Activated naive CD4-positive, alpha-beta T cell treated with anti-CD3 and anti-CD28 coated beads for 36 hours (primary cell): ENCODE results near the gene SNRPD2. TPM values are rescaled to one million over a fixed set of nuclear protein-coding genes. Genes with fewer than 3 reads are reported as not detected.
A peak's percentile ranks its signal among the peaks of the same experiment; 100 is the strongest.

Source experiments
- CTCF ChIA-PET: fragments of 350-600 bp; sonication (Branson Sonifier 250); formaldehyde crosslinking; loops from one replicate; lab custom pipeline; 2021; ENCODE audit warnings: antibody characterized with exemption; lab: Charles Lee
- DNase-seq: peaks from one replicate; pipeline ENCODE4 v3.0.0-alpha.2; 2020
- H3K27ac Mint-ChIP-seq: one replicate; pipeline ENCODE4 v1.8.0; 2021; ENCODE audit warnings: mild to moderate bottlenecking, mixed read lengths
- H3K27me3 Mint-ChIP-seq: one replicate; pipeline ENCODE4 v1.8.0; 2021; ENCODE audit warnings: low read depth, mixed read lengths
- H3K36me3 Mint-ChIP-seq: one replicate; pipeline ENCODE4 v1.8.0; 2021; ENCODE audit warnings: low read depth, mixed read lengths
- H3K4me1 Mint-ChIP-seq: one replicate; pipeline ENCODE4 v1.8.0; 2021; ENCODE audit warnings: low read depth, mixed read lengths
- H3K4me3 Mint-ChIP-seq: one replicate; pipeline ENCODE4 v1.8.0; 2021; ENCODE audit warnings: mild to moderate bottlenecking, moderate library complexity, mixed read lengths
- H3K9me3 Mint-ChIP-seq: one replicate; pipeline ENCODE4 v1.8.0; 2021; ENCODE audit warnings: mixed read lengths
- intact Hi-C: fragments of 100-400 bp; cut with micrococcal nuclease; formaldehyde crosslinking; loops from one replicate; pipeline ENCODE4 v1.15.1; 2023
- total RNA-seq, 2 experiments: library from RNA; stranded (reverse); gene quantifications; one replicate each; pipeline ENCODE4 v1.2.3, GENCODE V29; 2021

SNRPD2 gene
- total RNA-seq, 2 experiments from 2014 or later = 976 to 988 TPM

DNA sequence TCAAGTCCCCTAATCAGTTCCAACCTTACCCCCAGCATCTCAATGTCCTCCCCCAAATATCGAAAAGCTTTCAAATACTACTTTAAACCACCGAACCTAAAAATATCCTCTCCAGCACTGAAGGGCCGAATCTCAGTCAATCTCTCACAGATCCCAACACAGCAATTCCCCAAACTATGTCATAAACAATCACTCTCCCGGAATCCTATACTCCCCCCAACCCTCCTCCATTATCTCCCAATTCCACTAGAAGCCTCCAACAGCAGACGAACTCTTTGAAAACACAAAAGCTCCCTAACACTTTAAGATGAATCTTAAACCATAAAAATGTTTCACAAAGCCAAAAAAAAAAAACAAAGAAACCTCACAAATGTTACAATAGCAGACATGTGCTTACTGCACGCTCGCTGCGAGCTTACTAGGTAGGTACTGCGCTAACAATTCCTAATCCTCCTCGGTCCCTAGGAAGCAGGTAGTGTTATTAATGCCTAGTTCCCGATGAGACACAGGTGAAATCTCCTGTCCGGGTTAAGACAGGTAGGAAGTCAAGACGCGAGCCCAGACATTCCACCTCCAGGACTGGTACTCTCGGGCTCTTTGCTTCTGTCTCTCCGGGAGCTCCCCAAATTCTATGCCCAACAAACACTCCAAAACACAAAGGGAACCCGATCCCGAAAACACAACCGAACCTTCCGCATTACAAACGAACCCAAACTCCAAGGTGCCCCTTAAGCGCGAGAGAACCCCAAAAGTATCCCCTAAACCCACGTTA is 24.8 kb upstream of the SNRPD2 start:
- H3K9me3 Mint-ChIP-seq = no peaks in the 10 kb centered on the region
- CTCF ChIA-PET = interaction anchor here (0.6 to 4.7 kb wide), 8 partner anchors 14 to 90 kb away, joined by 3 to 28 read pairs (median 4); partner anchors contain the start of genes FBXO46, QPCTL, SIX5 and SNRPD2
- intact Hi-C loops = loop anchor here (1.0 kb wide), 10 partner anchors 14 to 310 kb away; partner anchors contain the start of genes DMWD, FBXO46, IRF2BP1 and OPA3
- peak; percentile 29 for DNase-seq
- H3K4me1 Mint-ChIP-seq = peaks cover 38% of the 10 kb centered on the region
- peaks cover 15% of the 10 kb centered on the region for H3K36me3 Mint-ChIP-seq
- no peaks in the 10 kb centered on the region for H3K27me3 Mint-ChIP-seq
- H3K4me3 Mint-ChIP-seq = peak overlapping the region; percentile 96
- peak overlapping the region; percentile 97 for H3K27ac Mint-ChIP-seq

DNA sequence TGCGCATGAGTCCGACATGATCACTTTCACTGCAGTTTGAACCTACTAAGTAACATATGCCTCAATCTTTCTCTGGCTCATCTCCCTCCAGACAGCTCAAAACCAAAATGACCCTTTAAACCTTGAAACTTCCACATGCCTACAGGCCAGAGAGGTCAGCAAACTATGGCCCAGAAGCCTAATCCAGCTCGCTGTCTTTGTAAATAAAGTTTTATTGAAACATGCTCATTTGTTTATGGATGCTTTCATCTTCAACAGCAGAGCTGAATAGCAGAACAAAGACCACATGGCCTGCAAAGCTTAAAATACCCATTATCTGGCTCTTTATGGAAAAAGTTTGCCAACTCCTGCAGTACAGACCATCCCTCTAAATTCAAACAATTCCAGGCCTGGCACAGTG is 23.4 kb upstream of the SNRPD2 start:
- intact Hi-C loops = no loop called here
- H3K4me3 Mint-ChIP-seq = no peak overlapping the region
- no peaks in the 10 kb centered on the region for H3K27me3 Mint-ChIP-seq
- H3K27ac Mint-ChIP-seq = no peak overlapping the region
- H3K4me1 Mint-ChIP-seq = peaks cover 40% of the 10 kb centered on the region
- DNase-seq = no peak
- no peaks in the 10 kb centered on the region for H3K9me3 Mint-ChIP-seq
- peaks cover 10% of the 10 kb centered on the region for H3K36me3 Mint-ChIP-seq
- CTCF ChIA-PET = interaction anchor here (1.3 to 4.7 kb wide), 2 partner anchors 22 to 34 kb away, joined by 3 to 28 read pairs; partner anchors contain the start of genes QPCTL and SNRPD2

DNA sequence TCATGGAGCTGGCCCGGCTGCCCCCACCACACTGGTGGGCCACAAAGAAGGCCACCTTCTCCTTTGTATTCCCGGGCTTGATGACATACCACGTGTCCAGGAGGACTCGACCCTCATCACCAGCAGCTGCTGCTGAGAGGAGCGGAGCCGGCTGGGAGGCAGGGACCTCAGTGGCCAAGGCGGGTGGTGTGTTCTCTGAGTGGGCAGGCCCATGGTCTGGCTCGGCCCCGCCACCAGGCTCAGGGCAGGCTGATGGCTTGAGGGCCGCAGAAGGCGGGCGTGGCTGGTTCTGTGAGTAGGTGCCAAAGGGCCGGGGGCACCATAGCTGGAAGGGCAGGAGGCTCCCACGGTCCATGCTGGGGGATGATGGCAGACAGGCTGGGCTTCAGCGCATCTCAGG is 21.4 kb upstream of the SNRPD2 start:
- no peaks in the 10 kb centered on the region for H3K27me3 Mint-ChIP-seq
- CTCF ChIA-PET = interaction anchor here (1.6 kb wide), 1 partner anchor 14 kb away, joined by 3 read pairs; no protein-coding TSS in a partner anchor
- intact Hi-C loops = no loop called here
- no peak for DNase-seq
- H3K4me1 Mint-ChIP-seq = peaks cover 36% of the 10 kb centered on the region
- H3K4me3 Mint-ChIP-seq = no peak overlapping the region
- H3K9me3 Mint-ChIP-seq = no peaks in the 10 kb centered on the region
- H3K27ac Mint-ChIP-seq = no peak overlapping the region
- peaks cover 7% of the 10 kb centered on the region for H3K36me3 Mint-ChIP-seq

DNA sequence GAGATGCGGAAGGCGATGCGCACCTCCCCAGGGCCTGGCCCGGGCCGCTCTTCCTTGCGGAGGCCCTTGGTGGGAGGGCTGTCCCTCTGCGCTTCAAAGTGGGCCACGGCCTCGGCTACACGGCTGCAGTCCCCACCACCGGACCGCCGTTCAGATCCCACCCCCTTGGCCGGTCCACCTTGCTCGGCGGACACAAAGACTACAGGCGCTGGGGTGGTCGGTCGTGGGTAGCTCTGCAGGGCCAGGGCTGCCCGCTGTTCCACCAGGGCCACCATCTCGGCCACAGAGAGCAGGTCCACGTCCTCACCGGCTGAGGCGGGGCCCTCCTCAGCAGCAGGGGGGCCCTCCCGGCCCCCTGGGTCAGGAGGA is 20.9 kb upstream of the SNRPD2 start:
- no peaks in the 10 kb centered on the region for H3K9me3 Mint-ChIP-seq
- intact Hi-C loops = no loop called here
- H3K4me3 Mint-ChIP-seq = no peak overlapping the region
- peaks cover 7% of the 10 kb centered on the region for H3K36me3 Mint-ChIP-seq
- H3K4me1 Mint-ChIP-seq = peaks cover 32% of the 10 kb centered on the region
- H3K27me3 Mint-ChIP-seq = no peaks in the 10 kb centered on the region
- H3K27ac Mint-ChIP-seq = no peak overlapping the region
- no peak for DNase-seq
- CTCF ChIA-PET = no interaction called here

DNA sequence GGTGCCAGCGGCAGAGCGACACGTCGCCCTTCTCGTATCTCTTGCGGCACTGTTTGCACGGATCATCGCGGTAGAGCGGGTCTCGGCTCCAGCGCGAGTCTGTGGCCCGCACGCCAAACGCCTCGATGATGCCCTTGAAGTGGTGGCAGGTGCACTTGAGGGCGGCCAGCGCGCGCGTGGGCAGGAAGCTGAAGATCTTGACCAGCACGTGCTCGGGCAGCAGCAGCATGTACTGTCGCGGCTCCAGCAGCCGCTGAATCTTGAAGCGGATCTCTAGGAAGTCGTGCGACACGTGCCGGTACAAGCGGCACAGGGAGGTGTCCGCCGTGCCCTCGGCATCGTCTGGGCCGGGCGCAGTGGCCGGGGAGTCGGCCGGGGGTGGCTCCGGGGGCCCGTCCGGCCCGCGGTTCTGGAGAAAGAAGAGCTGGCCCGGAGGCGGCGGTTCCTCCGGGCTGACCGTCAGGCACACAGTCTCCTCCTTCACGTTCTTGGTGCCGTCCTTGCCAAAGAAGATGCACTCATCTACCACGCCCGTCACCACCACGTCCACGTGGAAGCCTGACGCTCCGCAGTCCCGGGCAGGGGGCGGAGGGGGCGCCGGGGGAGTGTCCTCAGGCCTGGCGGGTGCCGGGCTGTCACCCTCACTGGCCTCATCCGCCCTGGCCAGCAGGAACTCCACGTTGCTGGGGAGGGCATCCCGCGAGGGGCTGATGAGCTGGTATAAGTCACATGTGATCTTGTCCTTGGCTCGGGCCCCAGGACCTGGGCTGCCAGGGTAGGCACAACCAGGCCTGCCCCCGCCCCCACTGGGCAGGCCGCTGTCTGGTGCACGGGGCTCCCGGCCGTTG is 20.3 kb upstream of the SNRPD2 start:
- DNase-seq = no peak
- Mint-ChIP-seq H3K27me3 (no peaks in the 10 kb centered on the region), H3K36me3 (peaks cover 7% of the 10 kb centered on the region), H3K4me3 (no peak overlapping the region), H3K27ac (no peak overlapping the region), H3K4me1 (peaks cover 31% of the 10 kb centered on the region), H3K9me3 (no peaks in the 10 kb centered on the region)
- CTCF ChIA-PET = no interaction called here
- intact Hi-C loops = no loop called here

DNA sequence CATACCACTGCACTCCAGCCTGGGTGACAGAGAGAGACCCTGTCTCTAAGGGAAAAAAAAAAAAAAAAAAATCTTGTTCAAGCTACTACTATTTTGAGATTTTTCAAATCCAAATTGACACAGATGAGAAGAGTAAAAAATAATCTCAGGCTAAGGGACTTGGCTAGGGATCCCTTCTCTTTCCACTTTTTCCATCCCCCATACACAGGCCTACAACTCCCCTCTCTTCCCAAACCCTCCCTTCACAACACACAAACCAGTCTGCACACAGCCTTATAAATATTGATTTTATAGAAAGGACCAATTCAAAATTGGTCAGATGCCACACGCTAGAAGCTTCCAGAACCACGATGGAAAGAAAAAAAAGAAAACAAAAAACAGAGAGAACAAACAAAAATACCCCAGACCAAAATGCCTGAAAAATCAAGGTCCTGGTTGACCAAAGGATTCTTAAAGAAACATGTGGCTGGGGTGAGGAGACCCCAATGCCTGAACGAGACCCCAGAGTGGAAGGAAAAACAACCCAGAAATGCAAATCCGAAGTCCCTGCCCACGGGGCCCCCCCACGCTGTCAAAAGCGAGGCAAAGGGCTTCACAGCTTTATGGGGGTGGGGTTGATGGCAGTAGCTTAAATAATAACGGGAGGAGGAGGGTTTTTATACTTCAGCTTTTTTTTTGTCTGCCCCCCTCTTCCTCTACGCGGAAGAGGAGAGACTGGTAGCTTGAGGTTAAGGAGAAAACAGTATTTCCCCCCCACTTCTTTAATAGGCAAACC is 18.8 kb upstream of the SNRPD2 start:
- intact Hi-C loops = no loop called here
- Mint-ChIP-seq H3K27me3 (no peaks in the 10 kb centered on the region), H3K36me3 (peaks cover 7% of the 10 kb centered on the region), H3K9me3 (no peaks in the 10 kb centered on the region), H3K4me1 (peaks cover 22% of the 10 kb centered on the region), H3K4me3 (no peak overlapping the region), H3K27ac (no peak overlapping the region)
- DNase-seq = no peak
- CTCF ChIA-PET = interaction anchor here (1.2 to 1.9 kb wide), 2 partner anchors 17 to 18 kb away, joined by 5 to 11 read pairs; partner anchors contain the start of gene QPCTL

DNA sequence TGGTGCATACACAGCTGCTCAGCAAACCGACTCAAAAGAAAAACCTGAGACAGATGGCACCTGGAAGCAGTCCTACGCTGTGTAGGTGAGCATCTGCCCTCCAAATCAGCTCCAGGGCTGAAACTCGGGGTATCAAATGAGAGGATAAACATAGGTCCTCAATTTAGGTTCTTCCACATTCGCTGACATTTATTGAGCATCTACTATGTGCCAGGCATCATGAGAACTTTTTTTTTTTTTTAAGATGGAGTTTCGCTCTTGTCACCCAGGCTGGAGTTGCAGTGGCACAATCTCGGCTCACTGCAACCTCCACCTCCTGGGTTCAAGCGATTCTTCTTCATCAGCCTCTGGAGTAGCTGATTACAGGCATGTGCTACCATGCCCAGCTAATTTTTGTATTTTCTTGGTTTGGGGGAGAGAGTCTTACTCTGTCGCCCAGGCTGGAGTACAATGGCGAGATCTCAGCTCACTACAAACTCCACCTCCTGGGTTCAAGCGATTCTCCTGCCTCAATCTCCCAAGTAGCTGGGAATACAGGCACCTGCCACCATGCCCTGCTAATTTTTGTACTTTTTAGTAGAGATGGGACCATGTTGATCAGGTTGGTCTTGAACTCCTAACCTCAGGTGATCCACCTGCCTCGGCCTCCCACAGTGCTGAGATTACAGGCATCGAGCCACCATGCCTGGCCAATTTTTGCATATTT is 14.1 kb upstream of the SNRPD2 start:
- DNase-seq = no peak
- H3K4me3 Mint-ChIP-seq = no peak overlapping the region
- no peaks in the 10 kb centered on the region for H3K27me3 Mint-ChIP-seq
- H3K27ac Mint-ChIP-seq = no peak overlapping the region
- H3K4me1 Mint-ChIP-seq = peaks cover 9% of the 10 kb centered on the region
- intact Hi-C loops = no loop called here
- CTCF ChIA-PET = interaction anchor here (0.5 to 1.7 kb wide), 2 partner anchors 9 to 13 kb away, joined by 4 to 7 read pairs; no protein-coding TSS in a partner anchor
- peaks cover 18% of the 10 kb centered on the region for H3K36me3 Mint-ChIP-seq
- no peaks in the 10 kb centered on the region for H3K9me3 Mint-ChIP-seq

DNA sequence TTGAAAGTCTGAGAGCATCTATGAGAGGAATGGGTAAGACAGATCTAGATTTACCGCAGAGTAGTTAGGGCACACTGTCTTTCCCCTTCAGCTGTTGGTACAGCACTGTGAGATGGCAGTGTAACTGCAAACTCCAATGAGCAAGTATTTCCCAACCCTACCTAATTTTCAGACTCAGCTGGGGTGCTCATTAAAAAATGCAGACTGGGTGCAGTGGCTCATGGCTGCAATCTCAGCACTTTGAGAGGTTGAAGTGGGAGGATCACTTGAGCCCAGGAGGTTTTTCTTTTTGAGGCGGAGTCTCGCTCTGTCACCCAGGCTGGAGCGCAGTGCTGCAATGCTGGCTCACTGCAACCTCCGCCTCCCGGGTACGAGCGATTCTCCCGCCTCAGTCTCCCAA is 13.4 kb upstream of the SNRPD2 start:
- CTCF ChIA-PET = interaction anchor here (1.7 kb wide), 1 partner anchor 12 kb away, joined by 7 read pairs; no protein-coding TSS in a partner anchor
- intact Hi-C loops = no loop called here
- peaks cover 5% of the 10 kb centered on the region for H3K4me1 Mint-ChIP-seq
- DNase-seq = no peak
- no peaks in the 10 kb centered on the region for H3K27me3 Mint-ChIP-seq
- H3K27ac Mint-ChIP-seq = no peak overlapping the region
- no peaks in the 10 kb centered on the region for H3K9me3 Mint-ChIP-seq
- H3K36me3 Mint-ChIP-seq = peaks cover 18% of the 10 kb centered on the region
- no peak overlapping the region for H3K4me3 Mint-ChIP-seq

DNA sequence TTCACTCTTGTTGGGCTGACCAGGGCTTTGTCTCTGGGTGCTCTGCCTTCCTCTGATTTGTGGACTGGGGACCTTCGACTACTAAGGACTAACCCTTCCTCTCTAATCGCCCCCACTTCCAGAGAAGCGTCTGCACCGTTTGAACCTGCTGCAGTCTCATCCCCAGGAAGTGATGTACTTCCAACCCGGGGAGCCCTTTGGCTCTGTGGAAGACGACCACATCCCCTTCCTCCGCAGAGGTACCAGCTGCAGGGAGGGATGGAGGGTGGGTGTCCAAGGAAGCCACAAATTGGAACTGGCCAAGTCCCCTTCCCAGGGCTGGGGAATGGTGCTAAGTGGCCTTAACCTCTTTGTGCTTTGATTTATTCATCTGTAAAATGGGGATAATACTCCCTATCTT is 9.9 kb upstream of the SNRPD2 start:
- CTCF ChIA-PET = interaction anchor here (0.6 to 0.8 kb wide), 3 partner anchors 9 to 407 kb away, joined by 3 read pairs; partner anchors contain the start of gene QPCTL
- H3K27ac Mint-ChIP-seq = no peak overlapping the region
- no peaks in the 10 kb centered on the region for H3K9me3 Mint-ChIP-seq
- no peak overlapping the region for H3K4me3 Mint-ChIP-seq
- DNase-seq = no peak
- H3K27me3 Mint-ChIP-seq = no peaks in the 10 kb centered on the region
- peaks cover 6% of the 10 kb centered on the region for H3K4me1 Mint-ChIP-seq
- H3K36me3 Mint-ChIP-seq = peaks cover 23% of the 10 kb centered on the region
- intact Hi-C loops = no loop called here

DNA sequence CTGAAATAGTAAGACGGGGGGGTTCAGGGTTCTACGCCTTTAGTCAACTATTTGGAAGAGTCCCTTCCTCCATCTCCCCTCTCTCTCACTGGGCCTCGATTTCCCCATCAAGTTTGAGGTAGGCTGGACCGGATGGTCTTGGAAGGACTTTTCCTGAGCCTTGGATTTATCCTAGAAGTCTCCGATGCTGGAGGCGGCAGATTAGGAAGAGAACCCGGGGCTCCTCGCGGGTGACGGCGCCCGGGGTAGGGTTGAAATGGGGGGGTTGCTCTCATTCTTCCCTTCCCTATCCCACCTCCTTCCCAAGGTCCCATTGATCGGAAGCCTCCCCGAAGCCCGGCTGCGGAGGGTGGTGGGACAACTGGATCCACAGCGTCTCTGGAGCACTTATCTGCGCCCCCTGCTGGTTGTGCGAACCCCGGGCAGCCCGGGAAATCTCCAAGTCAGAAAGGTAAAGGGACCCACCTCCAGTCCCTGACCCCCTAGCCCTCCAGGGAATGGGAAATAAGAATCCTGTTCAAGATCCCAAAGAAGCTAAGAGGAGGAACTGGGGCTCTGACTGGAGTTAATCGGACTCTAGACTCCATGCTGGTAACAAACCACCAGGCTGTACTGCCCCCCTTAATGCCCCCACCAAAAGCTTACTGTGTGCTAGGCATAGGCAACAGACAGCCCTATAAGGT is 1.5 kb upstream of the SNRPD2 start:
- H3K9me3 Mint-ChIP-seq = no peaks in the 10 kb centered on the region
- H3K27me3 Mint-ChIP-seq = no peaks in the 10 kb centered on the region
- intact Hi-C loops = loop anchor here (2.0 to 10.0 kb wide), 5 partner anchors 16 to 518 kb away; partner anchors contain the start of genes BLOC1S3, DMWD, ERCC1 and TRAPPC6A
- peak; percentile 87 for DNase-seq
- CTCF ChIA-PET = interaction anchor here (0.6 to 6.0 kb wide), 28 partner anchors 9 to 254 kb away, joined by 3 to 73 read pairs (median 4); partner anchors contain the start of gene FBXO46
- peaks cover 45% of the 10 kb centered on the region for H3K36me3 Mint-ChIP-seq
- peak overlapping the region; percentile 97 for H3K4me3 Mint-ChIP-seq
- peaks cover 35% of the 10 kb centered on the region for H3K4me1 Mint-ChIP-seq
- peak overlapping the region; percentile 98 for H3K27ac Mint-ChIP-seq
